GM12878 (cell line): Measurements from ENCODE around the gene YEATS4. TPM values are rescaled to one million over a fixed set of nuclear protein-coding genes. Genes with fewer than 3 reads are reported as not detected.

ENCODE experiments used
- ATAC-seq: fragments of 200-7000 bp; cut with Tn5 transposase; 3 replicates; pipeline ENCODE4 v1.9.1; 2020; ENCODE audit warnings: mild to moderate bottlenecking, moderate library complexity
- BruUV-seq: library from RNA; stranded (reverse); fragments of 400-500 nt; replicated peaks from 2 replicates; lab custom pipeline; 2021; lab: Mats Ljungman, UMichigan
- CTCF ChIA-PET: fragments of 300-600 bp; sonication (Branson Sonifier 250); formaldehyde crosslinking; extraction: SDS; loops from one replicate; lab custom pipeline; 2021; ENCODE audit warnings: inconsistent platforms; lab: Yijun Ruan, JAX
- POLR2A ChIA-PET: fragments of 350-600 bp; formaldehyde crosslinking; extraction: SDS; loops from one replicate; lab custom pipeline; 2021; ENCODE audit warnings: inconsistent platforms; lab: Charles Lee
- RAD21 ChIA-PET: fragments of 300-600 bp; sonication (Branson Sonifier 250); formaldehyde crosslinking; loops from one replicate; lab custom pipeline; 2023; ENCODE audit warnings: antibody characterized with exemption; ENCODE audit not compliant: unreplicated experiment; lab: Charles Lee
- SMC1A ChIA-PET: fragments of 300-600 bp; sonication (Branson Sonifier 250); formaldehyde crosslinking; loops from one replicate; lab custom pipeline; 2023; ENCODE audit not compliant: unreplicated experiment, uncharacterized antibody; lab: Charles Lee
- DNase-seq: peaks from one replicate; pipeline ENCODE4 v3.0.0-alpha.2; 2011; ENCODE audit warnings: low read depth, low spot score
- FAIRE-seq: peaks from 3 replicates; lab custom pipeline; 2011; peaks lifted over from hg19 to GRCh38; lab: Jason Lieb, UNC
- H2AFZ ChIP-seq: 2 replicates; pipeline ENCODE4 v1.6.0; 2011; ENCODE audit warnings: low read depth, low read length, control low read depth; ENCODE audit not compliant: control insufficient read depth
- H3K27ac ChIP-seq: 2 replicates; pipeline ENCODE4 v1.5.1; 2011; ENCODE audit warnings: control low read depth; ENCODE audit not compliant: control insufficient read depth, insufficient read depth
- H3K27me3 ChIP-seq, 2 experiments: replicated peaks in 1 of 2; 2 replicates each; pipeline versions ENCODE4 v1.6.0 to v1.6.1; 2011; ENCODE audit warnings: low read length in 1 of 2; ENCODE audit not compliant: control insufficient read depth in 2 of 2, insufficient read depth in 2 of 2
- H3K36me3 ChIP-seq, 2 experiments: 2 replicates each; pipeline ENCODE4 v1.5.1; 2011; ENCODE audit warnings: low read length in 1 of 2; ENCODE audit not compliant: control insufficient read depth in 2 of 2, insufficient read depth in 2 of 2
- H3K4me1 ChIP-seq: 2 replicates; pipeline ENCODE4 v1.6.1; 2011; ENCODE audit warnings: mild to moderate bottlenecking, low read length, moderate library complexity, mixed read lengths; ENCODE audit not compliant: control insufficient read depth, insufficient read depth
- H3K4me2 ChIP-seq: 2 replicates; pipeline ENCODE4 v1.6.0; 2011; ENCODE audit warnings: control low read depth; ENCODE audit not compliant: control insufficient read depth, insufficient read depth
- H3K4me3 ChIP-seq: fragments of 200-600 bp; sonication (generic); 2 replicates; pipeline ENCODE4 v1.5.1; 2016
- H3K79me2 ChIP-seq: 2 replicates; pipeline ENCODE4 v1.6.0; 2011; ENCODE audit warnings: low read length; ENCODE audit not compliant: control insufficient read depth, insufficient read depth
- H3K9ac ChIP-seq: 2 replicates; pipeline ENCODE4 v1.8.0; 2011; ENCODE audit warnings: low read length, control low read depth, mixed read lengths; ENCODE audit not compliant: control insufficient read depth, insufficient read depth
- H3K9me3 ChIP-seq: replicated peaks from 3 replicates; pipeline ENCODE4 v1.5.1; 2011; ENCODE audit warnings: mild to moderate bottlenecking, low read length; ENCODE audit not compliant: control insufficient read depth, insufficient read depth
- H4K20me1 ChIP-seq: 2 replicates; pipeline ENCODE4 v1.6.0; 2011; ENCODE audit not compliant: control insufficient read depth, insufficient read depth
- EP300 ChIP-seq, 2 experiments: fragments of 150-350 bp in 1 of 2; IDR thresholded peaks; 2 replicates each; pipeline ENCODE4 v1.6.1; 2011 to 2012; ENCODE audit warnings: low read depth in 2 of 2, low read length in 2 of 2, borderline replicate concordance in 1 of 2, improper control_type of control experiment in 1 of 2, inconsistent platforms in 1 of 2; ENCODE audit not compliant: control insufficient read depth in 1 of 2
- FOS ChIP-seq: IDR thresholded peaks from 3 replicates; pipeline ENCODE4 v1.6.1; 2011; ENCODE audit warnings: borderline replicate concordance; ENCODE audit not compliant: insufficient read length; ENCODE audit errors: extremely low read depth
- FOXK2 ChIP-seq: fragments of 450-650 bp; IDR thresholded peaks from 2 replicates; pipeline ENCODE4 v1.6.1; 2017; ENCODE audit warnings: mild to moderate bottlenecking, moderate library complexity
- HDGF ChIP-seq: fragments of 450-650 bp; IDR thresholded peaks from 2 replicates; pipeline ENCODE4 v1.6.1; 2016; ENCODE audit warnings: antibody characterized with exemption
- KDM1A ChIP-seq: fragments of 200-600 bp; sonication (generic); IDR thresholded peaks from 2 replicates; pipeline ENCODE4 v1.6.1; 2016; ENCODE audit warnings: borderline replicate concordance
- SMAD1 ChIP-seq: fragments of 450-650 bp; IDR thresholded peaks from 2 replicates; pipeline ENCODE4 v1.6.1; 2018; ENCODE audit warnings: mild to moderate bottlenecking, low read depth; ENCODE audit not compliant: partially characterized antibody
- ZNF274 ChIP-seq: IDR thresholded peaks from one replicate; pipeline ENCODE4 v1.8.0; 2011; ENCODE audit not compliant: insufficient read length, insufficient read depth
- WGBS: methylation state at CpG from one replicate; pipeline ENCODE4 v1.1.6; 2016; ENCODE audit warnings: low lambda C conversion rate; ENCODE audit not compliant: insufficient replicate concordance, insufficient coverage; ENCODE audit errors: missing lambda C conversion rate; 5-methylcytosine and 5-hydroxymethylcytosine counted together
- in situ Hi-C: fragments of 300-500 bp; cut with MboI; formaldehyde crosslinking; loops from 9 replicates; pipeline ENCODE4 v1.14.3; 2018; ENCODE audit warnings: mixed read lengths
- intact Hi-C: fragments of 100-400 bp; cut with micrococcal nuclease; formaldehyde crosslinking; loops from one replicate; pipeline ENCODE4 v1.14.2; 2022; ENCODE audit not compliant: unreplicated experiment
- polyA plus RNA-seq, 11 experiments: library from polyadenylated mRNA; depleted of rRNA in 4 of 11; unstranded in 6 of 11; stranded (reverse) in 5 of 11; fragments of >200 nt; fragmentation: Nextera tagmentation in 4 of 11; fragmentation: Illumina TruSeq in 1 of 11; extraction: Ambion mirVana in 4 of 11; extraction: Trizol in 1 of 11; gene quantifications; 1 replicate in 1 of 11; 2 replicates in 10 of 11; pipeline versions ENCODE4 v1.2.1 to v1.2.3, GENCODE V29; 2011 to 2016; ENCODE audit warnings: inconsistent platforms in 2 of 11, missing spikeins in 2 of 11, low read depth in 1 of 11
- total RNA-seq, 4 experiments: library from RNA; depleted of rRNA in 3 of 4; stranded (reverse); fragments of >200 nt in 3 of 4; fragmentation: Illumina TruSeq in 1 of 4; extraction: Trizol in 1 of 4; gene quantifications; 2 replicates each; pipeline versions ENCODE4 v1.2.1 to v1.2.3, GENCODE V29; 2013 to 2021
- TF ChIP-seq, protein P1 (sequence below): fragments of 150-350 bp; IDR thresholded peaks from 2 replicates; pipeline ENCODE4 v1.6.1; 2016; ENCODE audit warnings: low read depth, low read length
- TF ChIP-seq, protein P2 (sequence below): fragments of 450-650 bp; IDR thresholded peaks from 2 replicates; pipeline ENCODE4 v1.6.1; 2017; ENCODE audit warnings: mild to moderate bottlenecking, moderate library complexity

YEATS4 gene
- total and polyA plus RNA-seq, 10 of the 15 experiments (the other 5 are each of a cell fraction or from before 2014, with no cell fraction given) = 23.8 to 45.4 (median 36.8) TPM

DNA sequence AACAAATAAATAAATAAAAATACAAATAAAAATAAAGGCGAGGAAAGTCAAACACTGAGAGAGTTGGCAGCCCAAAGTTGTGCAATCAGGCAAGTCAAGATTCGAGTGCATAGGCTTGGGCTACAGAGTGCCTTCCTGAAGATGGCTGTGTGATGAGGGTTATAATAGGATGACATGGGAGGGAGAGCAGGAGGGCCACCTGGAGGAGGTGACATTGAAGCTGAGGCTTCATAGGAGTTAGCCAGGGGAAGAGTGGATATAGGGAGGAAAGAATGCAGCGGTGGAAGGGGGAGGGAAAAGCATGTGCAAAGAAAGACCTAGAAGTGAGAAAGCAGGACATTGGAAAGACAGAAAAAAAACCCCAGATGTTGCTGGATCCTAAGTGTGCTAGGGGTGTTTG is 53.1 kb downstream of the YEATS4 start:
- CTCF ChIA-PET = no interaction called here
- H3K9ac ChIP-seq = no peak overlapping the region
- no peaks in the 10 kb centered on the region for H3K27me3 ChIP-seq
- in situ Hi-C loops = no loop called here
- H3K4me2 ChIP-seq = no peak overlapping the region
- RAD21 ChIA-PET = no interaction called here
- H3K27ac ChIP-seq = no peak overlapping the region
- H4K20me1 ChIP-seq = no peaks in the 10 kb centered on the region
- POLR2A ChIA-PET = no interaction called here
- H3K36me3 ChIP-seq = no peaks in the 10 kb centered on the region; a peak in 1 of 4 replicates
- no peak for DNase-seq
- no peak for ATAC-seq
- SMC1A ChIA-PET = no interaction called here
- no peak for FAIRE-seq
- 81% methylated on average over 3 of the region's 3 CpGs for WGBS
- H3K4me1 ChIP-seq = no peaks in the 10 kb centered on the region
- BruUV-seq = no TSS peak
- no peak for TF ChIP-seq FOXK2
- TF ChIP-seq, protein P1, sequence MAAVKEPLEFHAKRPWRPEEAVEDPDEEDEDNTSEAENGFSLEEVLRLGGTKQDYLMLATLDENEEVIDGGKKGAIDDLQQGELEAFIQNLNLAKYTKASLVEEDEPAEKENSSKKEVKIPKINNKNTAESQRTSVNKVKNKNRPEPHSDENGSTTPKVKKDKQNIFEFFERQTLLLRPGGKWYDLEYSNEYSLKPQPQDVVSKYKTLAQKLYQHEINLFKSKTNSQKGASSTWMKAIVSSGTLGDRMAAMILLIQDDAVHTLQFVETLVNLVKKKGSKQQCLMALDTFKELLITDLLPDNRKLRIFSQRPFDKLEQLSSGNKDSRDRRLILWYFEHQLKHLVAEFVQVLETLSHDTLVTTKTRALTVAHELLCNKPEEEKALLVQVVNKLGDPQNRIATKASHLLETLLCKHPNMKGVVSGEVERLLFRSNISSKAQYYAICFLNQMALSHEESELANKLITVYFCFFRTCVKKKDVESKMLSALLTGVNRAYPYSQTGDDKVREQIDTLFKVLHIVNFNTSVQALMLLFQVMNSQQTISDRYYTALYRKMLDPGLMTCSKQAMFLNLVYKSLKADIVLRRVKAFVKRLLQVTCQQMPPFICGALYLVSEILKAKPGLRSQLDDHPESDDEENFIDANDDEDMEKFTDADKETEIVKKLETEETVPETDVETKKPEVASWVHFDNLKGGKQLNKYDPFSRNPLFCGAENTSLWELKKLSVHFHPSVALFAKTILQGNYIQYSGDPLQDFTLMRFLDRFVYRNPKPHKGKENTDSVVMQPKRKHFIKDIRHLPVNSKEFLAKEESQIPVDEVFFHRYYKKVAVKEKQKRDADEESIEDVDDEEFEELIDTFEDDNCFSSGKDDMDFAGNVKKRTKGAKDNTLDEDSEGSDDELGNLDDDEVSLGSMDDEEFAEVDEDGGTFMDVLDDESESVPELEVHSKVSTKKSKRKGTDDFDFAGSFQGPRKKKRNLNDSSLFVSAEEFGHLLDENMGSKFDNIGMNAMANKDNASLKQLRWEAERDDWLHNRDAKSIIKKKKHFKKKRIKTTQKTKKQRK = no peak
- TF ChIP-seq SMAD1 = no peak
- no peak for TF ChIP-seq EP300 (IDR thresholded peaks at IDR 0.05; ENCODE audit: borderline replicate concordance in 1 of 2, control insufficient read depth in 1 of 2, low read depth in 2 of 2, low read length in 2 of 2)
- TF ChIP-seq, protein P2, sequence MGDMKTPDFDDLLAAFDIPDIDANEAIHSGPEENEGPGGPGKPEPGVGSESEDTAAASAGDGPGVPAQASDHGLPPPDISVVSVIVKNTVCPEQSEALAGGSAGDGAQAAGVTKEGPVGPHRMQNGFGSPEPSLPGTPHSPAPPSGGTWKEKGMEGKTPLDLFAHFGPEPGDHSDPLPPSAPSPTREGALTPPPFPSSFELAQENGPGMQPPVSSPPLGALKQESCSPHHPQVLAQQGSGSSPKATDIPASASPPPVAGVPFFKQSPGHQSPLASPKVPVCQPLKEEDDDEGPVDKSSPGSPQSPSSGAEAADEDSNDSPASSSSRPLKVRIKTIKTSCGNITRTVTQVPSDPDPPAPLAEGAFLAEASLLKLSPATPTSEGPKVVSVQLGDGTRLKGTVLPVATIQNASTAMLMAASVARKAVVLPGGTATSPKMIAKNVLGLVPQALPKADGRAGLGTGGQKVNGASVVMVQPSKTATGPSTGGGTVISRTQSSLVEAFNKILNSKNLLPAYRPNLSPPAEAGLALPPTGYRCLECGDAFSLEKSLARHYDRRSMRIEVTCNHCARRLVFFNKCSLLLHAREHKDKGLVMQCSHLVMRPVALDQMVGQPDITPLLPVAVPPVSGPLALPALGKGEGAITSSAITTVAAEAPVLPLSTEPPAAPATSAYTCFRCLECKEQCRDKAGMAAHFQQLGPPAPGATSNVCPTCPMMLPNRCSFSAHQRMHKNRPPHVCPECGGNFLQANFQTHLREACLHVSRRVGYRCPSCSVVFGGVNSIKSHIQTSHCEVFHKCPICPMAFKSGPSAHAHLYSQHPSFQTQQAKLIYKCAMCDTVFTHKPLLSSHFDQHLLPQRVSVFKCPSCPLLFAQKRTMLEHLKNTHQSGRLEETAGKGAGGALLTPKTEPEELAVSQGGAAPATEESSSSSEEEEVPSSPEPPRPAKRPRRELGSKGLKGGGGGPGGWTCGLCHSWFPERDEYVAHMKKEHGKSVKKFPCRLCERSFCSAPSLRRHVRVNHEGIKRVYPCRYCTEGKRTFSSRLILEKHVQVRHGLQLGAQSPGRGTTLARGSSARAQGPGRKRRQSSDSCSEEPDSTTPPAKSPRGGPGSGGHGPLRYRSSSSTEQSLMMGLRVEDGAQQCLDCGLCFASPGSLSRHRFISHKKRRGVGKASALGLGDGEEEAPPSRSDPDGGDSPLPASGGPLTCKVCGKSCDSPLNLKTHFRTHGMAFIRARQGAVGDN = no peak
- TF ChIP-seq HDGF = no peak
- no peak for TF ChIP-seq ZNF274
- no peak for TF ChIP-seq KDM1A
- TF ChIP-seq FOS = no peak
- TF ChIP-seq, all 136 proteins: peak for 0
- H3K79me2 ChIP-seq = no peaks in the 10 kb centered on the region
- no peak overlapping the region for H2AFZ ChIP-seq
- intact Hi-C loops = no loop called here
- no peaks in the 10 kb centered on the region for H3K9me3 ChIP-seq
- H3K4me3 ChIP-seq = no peak overlapping the region
